GM12874 (cell line): ENCODE results near the gene OMP.

Source experiments
- CTCF ChIP-seq: IDR thresholded peaks from 2 replicates; pipeline ENCODE4 v1.5.1; 2011; ENCODE audit warnings: low read depth, mild to moderate bottlenecking, control low read depth, low read length, moderate library complexity; ENCODE audit not compliant: insufficient read depth

OMP gene

GRCh38 chr11:77064648-77065217, 37.9 kb upstream of the OMP start:
- TF ChIP-seq CTCF, result no peak

GRCh38 chr11:77065878-77066228, 36.8 kb upstream of the OMP start:
- TF ChIP-seq CTCF, result no peak

- 0 out of 2 replicates have a peak, but pooled peaks have one; percentile 21 for TF ChIP-seq CTCF
Observed at GRCh38 chr11:77066229-77067042, 36.2 kb upstream of the OMP start, which contains the start of gene CAPN5. Gene CAPN5 (plus strand): TSS chr11:77066971. CDS start chr11:77084887, 17,916 bp downstream.

- no peak for TF ChIP-seq CTCF
Observed at GRCh38 chr11:77067861-77068443, 34.7 kb upstream of the OMP start.

GRCh38 chr11:77068457-77069335, 33.9 kb upstream of the OMP start:
- TF ChIP-seq CTCF, result no peak

GRCh38 chr11:77069336-77069968, 33.2 kb upstream of the OMP start:
- TF ChIP-seq CTCF, result no peak
